Measurements from ENCODE around the gene RTCA. TPM values are rescaled to one million over a fixed set of nuclear protein-coding genes. Genes with fewer than 3 reads are reported as not detected.
"Not testable (repeated sequence)": the region's sequence is repeated elsewhere in the genome, so short reads cannot be mapped to it uniquely, and the experiment has no call there.

The RTCA gene
- total RNA-seq, 1 experiment from 2014 or later = 41.7 TPM

GRCh38 chr1:100264081-100264480 lies 1.9 kb upstream of the RTCA start:
- POLR2A ChIA-PET (ENCODE audit: unreplicated experiment); BruUV-seq (replicated peaks); H3K9me3 ChIP-seq (ENCODE audit: low read length); H3K9ac ChIP-seq (ENCODE audit: low read length); H4K20me1 ChIP-seq (ENCODE audit: low read length); H3K4me2 ChIP-seq (ENCODE audit: low read length); H3K9me2 ChIP-seq (replicated peaks; ENCODE audit: low read length); ATAC-seq; H3K27me3 ChIP-seq (ENCODE audit: low read length); H3F3A ChIP-seq (ENCODE audit: low read length, unreplicated experiment); H3K4me3 ChIP-seq (ENCODE audit: low read length); DNase-seq; H3K27ac ChIP-seq (ENCODE audit: low read length); H2AFZ ChIP-seq (ENCODE audit: low read length); CTCF ChIA-PET: not testable (repeated sequence)
- intact Hi-C loops (cut with micrococcal nuclease) = loop anchor here (10.0 kb wide), 1 partner anchor 191 kb away; no protein-coding TSS in a partner anchor
- Histone ChIP-seq H3K79me2 (ENCODE audit: low read length) (peaks cover 27% of the 10 kb centered on the region), H3K36me3 (ENCODE audit: low read depth, low read length) (peaks cover 13% of the 10 kb centered on the region), H3K4me1 (ENCODE audit: insufficient read depth, low read length) (peaks cover 10% of the 10 kb centered on the region)

- Histone ChIP-seq H4K20me1 (ENCODE audit: low read length) (no peaks in the 10 kb centered on the region), H3K27ac (ENCODE audit: low read length) (peak overlapping the region; percentile 21)
- BruUV-seq (replicated peaks) = TSS peak; percentile 79
Measured at GRCh38 chr1:100265562-100265930, 470 bp upstream of the RTCA start.

DNA sequence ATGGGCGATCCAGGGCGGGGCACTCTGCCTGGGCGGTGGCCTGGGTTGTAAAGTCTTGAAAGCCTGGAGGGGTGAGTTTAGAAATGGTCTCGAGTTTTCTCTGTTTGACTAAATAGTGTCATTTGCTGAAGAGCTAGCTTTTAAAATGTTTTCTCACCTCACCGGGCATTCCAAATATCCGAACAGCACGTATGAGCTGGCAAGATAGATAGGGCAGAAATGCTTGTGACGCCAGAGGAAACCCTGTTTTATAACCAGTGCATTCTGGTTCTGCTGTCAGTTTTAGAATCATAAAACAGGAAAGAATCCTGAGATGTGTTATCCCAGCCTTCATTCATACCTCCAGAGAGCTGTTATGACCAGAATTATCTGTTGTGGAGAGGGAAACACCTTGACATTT lies 725 bp downstream of the RTCA start:
- Histone ChIP-seq H3K4me1 (ENCODE audit: insufficient read depth, low read length) (peaks cover 10% of the 10 kb centered on the region), H3K27ac (ENCODE audit: low read length) (peak overlapping the region; percentile 23; the same call in 1 of the 2 replicates), H3K36me3 (ENCODE audit: low read depth, low read length) (peaks cover 25% of the 10 kb centered on the region), H3K4me2 (ENCODE audit: low read length) (peak overlapping the region; percentile 94), H2AFZ (ENCODE audit: low read length) (peak overlapping the region; percentile 99), H3K9ac (ENCODE audit: low read length) (peak overlapping the region; percentile 94), H4K20me1 (ENCODE audit: low read length) (no peaks in the 10 kb centered on the region), H3K4me3 (ENCODE audit: low read length) (peak overlapping the region; percentile 97), H3K27me3 (ENCODE audit: low read length) (no peaks in the 10 kb centered on the region), H3F3A (ENCODE audit: low read length, unreplicated experiment) (no peaks in the 10 kb centered on the region), H3K79me2 (ENCODE audit: low read length) (peaks cover 30% of the 10 kb centered on the region), H3K9me3 (ENCODE audit: low read length) (no peaks in the 10 kb centered on the region), H3K9me2 (replicated peaks; ENCODE audit: low read length) (no peaks in the 10 kb centered on the region)
- BruUV-seq (replicated peaks) = TSS peak; percentile 56
- POLR2A ChIA-PET (ENCODE audit: unreplicated experiment) = no interaction called here
- no peak for TF ChIP-seq EZH2 (IDR thresholded peaks at IDR 0.05; ENCODE audit: low read length, unreplicated experiment)
- TF ChIP-seq EZH2phosphoT487 (IDR thresholded peaks at IDR 0.05; ENCODE audit: borderline replicate concordance, low read length) = no peak
- no peak for TF ChIP-seq CTCF (conservative IDR thresholded peaks at IDR 0.05; ENCODE audit: low read depth, low read length)
- DNase-seq = peak; percentile 21
- ATAC-seq = peak; percentile 58
- intact Hi-C loops (cut with micrococcal nuclease) = loop anchor here (5.0 to 10.0 kb wide), 2 partner anchors 86 to 188 kb away; partner anchors contain the start of gene CDC14A
- CTCF ChIA-PET = no interaction called here

More at GRCh38 chr1:100265562-100265930, 470 bp upstream of the RTCA start:
- peak overlapping the region; percentile 97 for H3K4me3 ChIP-seq (ENCODE audit: low read length)
- H3K4me2 ChIP-seq (ENCODE audit: low read length) = peak overlapping the region; percentile 94
- H3K9ac ChIP-seq (ENCODE audit: low read length) = peak overlapping the region; percentile 94
- ATAC-seq = peak; percentile 55
- H3K36me3 ChIP-seq (ENCODE audit: low read depth, low read length) = peaks cover 17% of the 10 kb centered on the region
- peaks cover 30% of the 10 kb centered on the region for H3K79me2 ChIP-seq (ENCODE audit: low read length)
- ChIA-PET CTCF (interaction anchor here (1.0 kb wide), 1 partner anchor 194 kb away, joined by 3 read pairs; no protein-coding TSS in a partner anchor), POLR2A (ENCODE audit: unreplicated experiment) (interaction anchor here (0.6 to 0.7 kb wide), 2 partner anchors 9 to 88 kb away, joined by 4 to 5 read pairs; no protein-coding TSS in a partner anchor)
- H2AFZ ChIP-seq (ENCODE audit: low read length) = peak overlapping the region; percentile 99
- DNase-seq = peak; percentile 36
- intact Hi-C loops (cut with micrococcal nuclease) = loop anchor here (5.0 to 10.0 kb wide), 2 partner anchors 87 to 189 kb away; partner anchors contain the start of gene CDC14A
- peaks cover 10% of the 10 kb centered on the region for H3K4me1 ChIP-seq (ENCODE audit: insufficient read depth, low read length)
- H3K9me3 ChIP-seq (ENCODE audit: low read length) = no peaks in the 10 kb centered on the region
- H3K9me2 ChIP-seq (replicated peaks; ENCODE audit: low read length) = no peaks in the 10 kb centered on the region
- H3K27me3 ChIP-seq (ENCODE audit: low read length) = no peaks in the 10 kb centered on the region
- no peaks in the 10 kb centered on the region for H3F3A ChIP-seq (ENCODE audit: low read length, unreplicated experiment)
- TF ChIP-seq EZH2phosphoT487 (IDR thresholded peaks at IDR 0.05; ENCODE audit: borderline replicate concordance, low read length) (no peak), EZH2 (IDR thresholded peaks at IDR 0.05; ENCODE audit: low read length, unreplicated experiment) (no peak), CTCF (conservative IDR thresholded peaks at IDR 0.05; ENCODE audit: low read depth, low read length) (no peak)

All from PC-3 (cell line).